Right renal cortex interstitium (tissue), 3 donors: ENCODE measurements around the gene DLEC1. TPM values are rescaled to one million over a fixed set of nuclear protein-coding genes. Genes with fewer than 3 reads are reported as not detected.

Experiments used
- DNase-seq, 3 donors: peaks; one replicate each; pipeline ENCODE4 v3.0.0-alpha.2; 2013; ENCODE audit warnings: low read depth in 3 of 3, low spot score in 2 of 3
- polyA plus RNA-seq, 3 donors: library from polyadenylated mRNA; unstranded; fragments of 120-200 nt; gene quantifications; one replicate each; pipeline ENCODE4 v1.2.1, GENCODE V29; 2013; ENCODE audit not compliant: insufficient read length in 3 of 3

Gene DLEC1
- polyA plus RNA-seq, 3 donors, result 0.55 to 0.75 (median 0.69) TPM

DNA sequence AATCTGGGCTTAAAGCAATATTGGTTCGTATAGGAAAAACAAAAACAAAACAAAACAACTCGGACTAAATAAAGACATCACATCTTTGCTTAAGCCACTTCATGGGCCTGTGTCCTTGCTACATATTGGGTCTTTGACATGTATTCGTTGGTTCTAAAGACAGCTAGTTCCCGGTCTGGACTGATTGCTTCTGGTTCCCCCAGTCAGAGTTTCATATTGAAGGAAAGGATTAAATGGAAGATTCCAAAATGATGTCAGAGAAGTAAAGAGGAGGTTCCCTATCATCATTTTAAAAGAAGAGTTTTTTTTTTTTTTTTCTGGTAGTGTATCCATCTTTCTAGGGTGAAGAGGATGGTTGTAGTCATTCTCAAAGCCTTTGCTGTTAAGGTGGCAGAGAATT, 128.6 kb downstream of the DLEC1 start:
- DNase-seq, result no peak

DNA sequence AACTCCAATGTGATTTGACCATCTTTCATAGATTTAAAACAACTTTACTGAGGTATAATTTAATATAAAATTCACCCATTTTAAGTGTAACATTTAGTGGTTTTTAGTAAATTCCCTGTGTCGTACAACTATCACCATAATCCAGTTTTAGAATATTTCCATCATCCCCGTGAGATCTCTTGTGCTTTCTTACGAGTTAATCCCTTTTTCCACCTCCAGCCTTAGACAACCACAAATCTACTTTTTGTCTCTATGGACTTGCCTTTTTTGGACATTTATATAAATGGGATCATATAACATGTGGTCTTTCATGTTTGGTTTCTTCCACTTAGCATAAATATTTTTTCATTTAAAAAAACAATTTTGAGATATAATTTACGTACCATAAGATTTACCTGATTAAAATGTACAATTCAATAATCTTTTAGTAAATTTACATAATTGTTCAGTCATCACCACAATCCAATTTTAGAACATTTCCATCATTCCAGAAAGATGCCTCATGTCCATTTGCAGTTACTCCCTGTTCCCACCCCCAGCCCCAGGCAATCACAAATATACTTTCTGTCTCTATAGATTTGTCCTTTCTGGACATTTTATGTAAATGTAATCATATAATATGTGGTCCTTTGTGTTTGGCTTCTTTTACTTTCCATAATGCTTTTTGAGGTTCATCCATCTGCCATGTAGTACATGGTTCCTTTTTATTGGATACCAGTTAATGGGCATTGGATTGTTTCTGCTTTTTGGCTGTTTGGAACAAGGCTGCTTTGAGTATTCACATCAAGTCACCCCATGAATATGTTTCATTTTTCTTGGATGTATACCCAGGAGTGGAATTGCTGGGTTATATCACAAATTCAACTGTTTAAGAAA, 129.4 kb downstream of the DLEC1 start:
- DNase-seq, result no peak

DNA sequence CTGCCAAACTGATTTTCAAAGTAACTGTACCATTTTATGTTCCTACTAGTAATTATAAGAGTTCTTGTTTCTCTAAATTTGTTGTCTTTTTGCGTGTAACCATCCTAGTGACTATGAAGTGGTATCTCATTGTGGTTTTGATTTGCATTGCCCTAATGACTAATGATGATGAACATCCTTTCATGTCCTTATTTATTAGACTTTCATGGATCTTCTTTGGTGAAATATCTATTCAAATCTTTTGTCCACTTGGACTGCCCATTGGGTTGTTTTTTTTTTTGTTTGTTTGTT, 130.0 kb downstream of the DLEC1 start:
- DNase-seq, result no peak

DNA sequence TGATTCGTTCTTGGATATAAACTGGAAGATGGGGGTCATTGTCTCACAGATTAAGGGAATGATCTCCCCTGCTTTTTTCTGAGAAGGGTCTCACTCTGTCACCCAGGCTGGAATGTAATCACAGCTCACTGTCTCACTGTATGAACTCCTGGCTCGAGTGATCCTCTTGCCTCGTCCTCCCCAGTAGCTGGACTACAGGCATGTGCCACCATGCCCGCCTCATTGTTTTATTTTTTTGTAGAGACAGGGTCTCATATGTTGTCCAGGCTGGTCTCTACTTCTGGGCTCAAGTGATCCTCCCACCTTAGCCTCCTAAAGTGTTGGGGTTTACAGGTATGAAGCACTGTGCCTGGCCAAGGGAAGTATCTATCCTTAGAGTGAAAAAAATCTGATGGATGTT, 131.7 kb downstream of the DLEC1 start:
- DNase-seq, result no peak

DNA sequence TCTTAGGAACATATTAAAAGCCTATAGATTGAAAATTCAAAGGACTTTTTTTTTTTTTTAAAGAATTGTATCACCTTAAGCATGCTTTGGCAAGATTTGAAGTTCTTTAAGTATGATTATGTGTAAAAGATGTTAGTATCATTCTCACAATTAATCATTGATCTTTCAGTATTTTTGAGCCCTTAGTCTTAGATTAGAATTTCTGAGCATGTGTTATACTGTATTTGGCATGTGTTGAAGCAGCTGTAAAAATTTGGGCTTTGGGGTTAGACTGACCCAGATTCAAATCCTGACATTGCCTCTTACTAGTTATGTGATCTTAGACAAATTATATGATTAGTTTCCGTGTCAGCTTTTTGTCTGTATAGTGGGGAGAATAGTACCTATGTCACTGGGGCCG, 132.6 kb downstream of the DLEC1 start:
- no peak for DNase-seq

Other genes starting within 250 kb of the DLEC1 start
- gene CTDSPL, start 177.3 kb upstream of the DLEC1 start, polyA plus RNA-seq, result 100 to 1,000 TPM in 2 of 3 donors, 10 to 100 TPM in 1; 97.9 to 113 (median 107) TPM
- 10 to 100 TPM in 2 of 3 donors, 1 to 10 TPM in 1; 9.9 to 11.0 (median 10.0) TPM for gene VILL, start 48.4 kb upstream of the DLEC1 start, polyA plus RNA-seq
- 10 to 100 TPM; 20.2 to 23.5 (median 23.1) TPM for gene PLCD1, start 9.6 kb upstream of the DLEC1 start, polyA plus RNA-seq
- gene ACAA1, start 97.9 kb downstream of the DLEC1 start, polyA plus RNA-seq, result 100 to 1,000 TPM; 121 to 145 (median 144) TPM
- 10 to 100 TPM; 27.9 to 30.0 (median 28.8) TPM for gene MYD88, start 99.5 kb downstream of the DLEC1 start, polyA plus RNA-seq
- 10 to 100 TPM; 45.4 to 51.2 (median 47.7) TPM for gene OXSR1, start 126.3 kb downstream of the DLEC1 start, polyA plus RNA-seq
- 1 to 10 TPM; 1.7 to 3.4 (median 2.4) TPM for gene SLC22A13, start 226.6 kb downstream of the DLEC1 start, polyA plus RNA-seq
- under 1 TPM; 0.30 to 0.44 (median 0.37) TPM for gene SLC22A14, start 243.1 kb downstream of the DLEC1 start, polyA plus RNA-seq